GM19395 (cell line): ENCODE data around the gene DYRK1A.

Source experiments
- ATAC-seq: cut with Tn5 transposase; IDR thresholded peaks from one replicate; pipeline ENCODE4 v1.9.1; 2021; ENCODE audit warnings: mild to moderate bottlenecking, moderate library complexity; ENCODE audit not compliant: unreplicated experiment

DYRK1A gene

DNA sequence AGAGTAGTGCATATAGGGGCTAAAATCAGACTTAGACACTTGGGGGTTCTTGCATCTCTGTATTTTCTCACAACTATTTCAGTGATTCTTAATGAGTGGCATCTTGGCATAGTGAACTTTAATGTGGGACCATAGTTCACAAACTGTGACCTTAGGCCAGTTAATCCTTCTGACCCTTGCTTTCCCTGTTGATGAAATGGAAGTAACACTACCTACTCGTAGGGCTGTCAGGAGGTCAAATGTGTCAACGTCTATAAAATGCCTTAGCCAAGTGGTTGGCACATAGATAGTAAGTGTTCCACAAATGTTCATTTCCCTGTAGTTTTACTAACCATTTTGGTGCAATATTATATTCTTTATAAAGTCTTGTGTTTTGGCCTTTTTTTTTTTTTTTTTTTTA, 49.4 kb downstream of the DYRK1A start:
- no peak for ATAC-seq

DNA sequence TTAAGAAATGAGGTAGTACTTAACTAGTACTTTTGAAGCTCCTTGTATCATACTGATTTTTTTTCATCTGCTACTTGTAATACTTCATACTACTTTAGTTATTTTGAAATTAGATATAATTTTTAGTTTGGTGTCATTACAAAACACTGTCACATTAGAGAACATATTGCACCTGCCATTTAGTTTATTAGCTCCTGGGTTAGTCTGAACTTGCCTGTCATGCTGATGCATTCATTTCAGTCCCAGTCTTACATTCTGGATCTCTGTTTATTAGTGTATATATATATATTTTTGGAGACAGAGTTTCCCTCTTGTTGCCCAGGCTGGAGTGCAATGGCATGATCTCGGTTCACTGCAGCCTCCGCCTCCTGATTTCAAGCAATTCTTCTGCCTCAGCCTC, 50.3 kb downstream of the DYRK1A start:
- ATAC-seq: no peak

DNA sequence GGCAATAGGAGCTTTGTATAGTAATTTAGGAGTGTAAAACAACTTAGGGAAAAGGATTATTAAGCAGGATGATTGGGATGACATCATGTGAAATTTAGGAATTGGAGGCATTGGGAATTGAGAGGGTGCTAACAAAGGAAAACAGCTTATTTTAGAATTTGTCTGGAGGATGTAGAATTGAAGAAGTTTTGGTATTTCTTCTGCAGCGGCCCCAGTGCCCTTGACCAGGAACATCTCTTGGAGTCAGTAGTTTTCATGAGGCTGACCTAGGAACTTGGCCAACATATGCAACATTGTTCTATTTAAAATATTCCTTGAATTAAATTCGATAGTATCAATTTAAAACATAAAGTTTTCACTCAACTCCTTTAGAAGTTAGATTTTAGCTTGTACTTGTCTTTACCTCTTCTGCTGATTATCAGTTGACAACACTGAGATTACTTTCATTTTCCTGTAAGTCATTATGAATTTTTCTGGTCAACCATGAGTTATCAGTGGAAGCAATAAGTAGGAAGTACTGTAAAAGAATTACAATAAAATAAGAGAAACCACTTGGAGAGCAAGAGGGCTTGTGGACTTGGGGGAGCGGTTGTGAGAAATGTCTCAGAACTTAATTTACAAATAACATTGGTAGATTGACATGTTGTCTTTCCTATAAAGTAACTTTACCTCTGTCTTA, 52.8 kb downstream of the DYRK1A start:
- ATAC-seq: no peak

- ATAC-seq: no peak
These were observed 54.7 kb downstream of the DYRK1A start for GRCh38 chr21:37421306-37421705.

DNA sequence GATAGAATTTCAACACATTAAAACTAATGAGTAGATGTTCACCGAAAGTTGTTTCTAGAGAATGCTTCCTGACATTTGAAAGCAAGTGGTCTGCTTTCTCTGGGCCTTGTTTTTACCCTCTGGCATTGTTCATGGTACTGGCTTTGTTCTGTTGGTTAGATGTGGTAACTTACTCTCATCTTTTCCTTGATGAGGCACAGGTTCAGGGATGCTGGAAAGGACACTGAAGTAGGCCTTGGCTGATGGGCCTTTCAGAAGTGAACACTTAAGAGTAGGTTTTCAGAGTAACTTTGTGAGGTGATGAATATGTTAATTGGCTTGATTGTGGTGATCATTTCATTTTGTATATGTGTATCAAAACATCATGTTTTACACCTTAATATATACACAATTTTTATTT, 55.8 kb downstream of the DYRK1A start:
- ATAC-seq: no peak

DNA sequence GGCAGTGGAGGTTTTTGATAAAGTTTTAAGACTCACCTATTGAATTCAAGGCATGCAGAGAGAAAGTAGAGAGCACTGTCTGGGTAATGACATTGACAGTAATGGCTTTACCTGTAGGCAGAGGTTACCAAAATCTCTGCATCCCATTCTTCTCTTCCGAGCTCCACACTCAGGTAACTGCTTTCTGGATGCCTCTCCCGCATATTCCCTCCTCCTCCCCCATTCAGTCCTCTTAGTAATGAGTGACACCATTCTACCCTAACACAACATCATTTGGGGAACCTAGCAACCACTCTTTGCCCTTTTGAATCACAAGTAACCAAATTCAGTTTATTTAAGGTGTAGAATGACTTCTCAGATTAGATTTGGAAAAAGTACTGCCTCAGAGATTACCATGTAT, 56.5 kb downstream of the DYRK1A start:
- ATAC-seq: no peak

GRCh38 chr21:37424396-37424795, 57.8 kb downstream of the DYRK1A start:
- ATAC-seq: no peak

DNA sequence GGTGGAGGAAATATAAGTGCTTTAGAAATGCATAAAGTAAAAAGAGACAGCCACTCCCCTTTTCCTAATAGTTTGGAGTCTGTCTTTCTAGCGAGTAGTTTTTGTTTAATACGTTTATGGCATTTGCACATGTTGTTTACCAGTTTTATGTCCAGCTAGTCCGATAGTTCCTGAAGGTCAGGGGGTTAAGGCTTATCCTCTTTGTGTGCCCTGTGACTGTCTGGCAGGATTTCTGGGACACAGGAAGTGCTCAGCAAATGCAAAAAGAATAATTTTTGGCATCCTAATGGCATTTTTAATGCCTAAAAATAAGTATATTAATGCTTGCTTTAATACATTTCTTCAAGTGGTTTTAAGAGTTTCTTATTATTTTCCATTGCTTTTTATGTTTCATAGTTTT, 58.4 kb downstream of the DYRK1A start:
- no peak for ATAC-seq

- ATAC-seq: no peak
These were observed 59.1 kb downstream of the DYRK1A start for GRCh38 chr21:37425684-37426083.

DNA sequence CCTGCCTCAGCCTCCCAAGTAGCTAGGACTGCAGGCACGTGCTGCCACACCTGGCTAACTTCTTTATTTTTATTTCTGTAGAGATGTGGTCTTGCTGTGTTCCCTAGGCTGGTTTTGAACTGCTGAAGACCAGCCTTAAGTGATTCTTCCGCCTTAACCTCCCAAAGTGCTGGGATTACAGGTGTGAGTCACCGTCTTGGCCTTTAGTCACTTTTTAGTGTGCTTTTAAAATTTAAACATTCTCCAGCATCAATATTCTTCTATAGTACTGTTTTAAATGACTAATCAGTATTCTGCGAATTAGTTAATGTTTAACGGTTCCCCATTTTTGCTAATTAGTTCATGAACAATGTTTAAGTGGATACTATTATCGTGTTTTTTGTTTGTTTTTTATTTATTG, 60.6 kb downstream of the DYRK1A start:
- no peak for ATAC-seq

GRCh38 chr21:37429356-37429755, 62.8 kb downstream of the DYRK1A start:
- ATAC-seq: no peak

DNA sequence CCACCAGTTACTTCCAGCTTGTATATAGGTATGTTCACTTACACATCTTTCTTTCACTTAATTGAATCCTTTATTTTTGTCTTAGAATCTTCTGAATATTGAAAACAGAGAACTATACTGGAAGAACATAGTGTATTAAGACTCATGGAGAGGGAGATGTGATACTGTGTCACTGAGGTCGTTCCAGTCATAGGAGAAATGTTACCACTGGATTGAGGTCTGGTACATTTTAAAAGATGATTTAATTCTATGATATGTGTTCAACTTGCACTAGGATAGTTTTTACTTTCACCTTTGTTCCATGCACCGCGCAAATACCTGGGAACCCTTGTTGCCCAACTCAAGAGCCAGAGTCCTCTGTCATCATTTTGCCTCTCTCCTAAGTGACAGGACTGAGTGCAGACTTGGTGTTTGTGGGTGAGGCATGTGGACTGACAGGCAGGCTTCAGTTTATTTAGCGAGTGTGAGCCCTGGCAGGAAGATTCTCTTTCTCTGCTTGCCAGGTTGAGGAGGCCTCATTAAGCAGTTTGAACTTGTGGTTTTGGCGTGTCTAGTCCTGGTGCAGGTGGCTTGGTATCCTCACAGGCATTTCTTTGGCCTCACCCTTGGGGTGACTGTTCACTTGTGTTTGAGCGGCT, 63.7 kb downstream of the DYRK1A start:
- ATAC-seq: no peak

GRCh38 chr21:37431243-37431642, 64.7 kb downstream of the DYRK1A start:
- ATAC-seq: no peak

DNA sequence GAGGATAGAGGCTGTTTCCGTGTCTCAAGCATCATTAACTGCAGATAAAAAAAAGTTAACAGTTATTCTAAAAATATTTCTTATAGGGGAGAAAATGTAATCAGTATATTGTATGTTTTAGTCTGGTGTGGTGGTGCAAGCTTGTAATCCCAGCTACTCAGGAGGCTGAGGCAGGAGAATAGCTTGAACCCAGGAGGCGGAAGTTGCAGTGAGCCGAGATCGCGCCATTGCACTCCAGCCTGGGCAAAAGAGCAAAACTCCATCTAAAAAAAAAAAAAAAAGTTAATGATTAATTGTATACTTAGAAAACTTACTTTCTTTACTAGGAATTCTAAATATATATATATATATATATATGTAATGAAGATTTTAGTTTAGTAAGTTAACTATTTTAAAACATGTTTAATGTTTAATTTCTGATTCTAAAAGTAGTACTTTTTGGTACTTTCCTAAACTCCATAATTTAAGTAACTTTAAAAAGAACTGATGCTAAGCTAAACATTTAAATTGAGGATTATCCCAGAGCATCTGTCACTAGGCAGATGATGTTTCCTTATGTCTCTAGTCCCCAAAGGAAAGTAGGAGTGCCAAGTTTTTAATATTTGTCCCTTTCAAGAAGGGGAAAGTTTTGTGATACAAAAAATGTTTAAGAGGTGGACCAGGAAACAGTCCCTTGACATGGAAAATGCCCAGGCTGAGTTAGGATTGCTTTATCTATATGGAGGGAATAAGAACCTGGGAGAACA, 66.3 kb downstream of the DYRK1A start:
- no peak for ATAC-seq

GRCh38 chr21:37433456-37433840, 66.9 kb downstream of the DYRK1A start:
- no peak for ATAC-seq

DNA sequence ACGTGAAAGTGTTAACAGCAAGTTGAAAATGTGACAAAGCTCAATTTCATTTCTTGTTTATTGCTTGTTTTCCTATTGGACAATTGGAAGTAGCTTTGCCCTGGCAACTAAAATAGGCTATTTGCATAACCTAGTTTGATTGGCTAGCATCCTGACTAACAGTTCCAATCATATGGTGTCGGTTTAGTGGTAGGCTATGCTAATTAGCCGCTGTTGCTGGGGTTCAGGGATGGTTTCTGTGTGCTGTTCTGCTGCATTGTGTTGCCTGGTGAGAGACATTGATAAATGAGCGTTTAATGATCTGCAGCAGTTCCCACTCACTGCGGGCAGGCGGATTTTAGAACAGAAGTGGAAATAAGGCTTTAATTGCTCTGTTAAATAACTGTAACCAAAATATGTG, 68.5 kb downstream of the DYRK1A start:
- no peak for ATAC-seq

DNA sequence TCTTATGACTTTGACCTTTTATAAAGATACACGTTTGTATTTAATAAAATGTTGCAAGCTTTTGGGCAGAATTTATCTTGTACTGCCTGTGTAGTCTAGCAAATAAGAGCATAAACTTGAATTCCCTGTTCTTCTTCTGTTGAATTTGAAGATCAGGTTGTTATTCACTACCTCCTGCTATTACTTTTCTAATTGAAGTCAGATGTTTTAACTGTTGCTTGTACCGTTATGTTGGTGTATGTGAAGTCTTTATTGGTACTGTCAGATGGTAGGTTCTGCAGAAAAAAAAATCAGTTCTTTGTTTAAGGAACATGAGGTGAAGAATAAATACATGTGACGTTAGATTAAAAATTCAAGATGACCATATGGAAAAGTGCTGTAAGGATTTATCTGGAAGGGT, 69.1 kb downstream of the DYRK1A start:
- ATAC-seq: no peak

DNA sequence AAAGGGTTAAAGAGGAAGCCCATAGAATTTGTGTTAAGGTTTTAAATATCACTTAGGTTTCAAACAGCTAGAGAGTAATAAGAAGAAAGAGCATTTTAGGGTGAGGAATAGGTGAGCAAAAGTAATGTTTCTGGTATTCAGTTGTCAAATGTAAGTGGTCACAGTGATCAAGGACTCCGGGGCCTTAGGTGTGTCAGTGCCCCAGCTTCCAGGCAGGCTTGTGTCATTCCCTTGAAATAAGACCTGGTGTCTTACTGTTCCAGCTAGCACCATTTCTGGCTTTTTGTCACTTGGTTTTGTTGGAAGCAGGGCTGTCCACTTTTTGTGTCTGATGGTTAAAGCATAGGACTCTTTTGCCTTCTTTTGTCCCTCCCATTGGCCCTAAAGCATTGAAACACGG, 69.6 kb downstream of the DYRK1A start:
- ATAC-seq: no peak

GRCh38 chr21:37437376-37438080, 71.0 kb downstream of the DYRK1A start:
- no peak for ATAC-seq

GRCh38 chr21:37443683-37444082, 77.1 kb downstream of the DYRK1A start:
- ATAC-seq: no peak

- ATAC-seq: no peak
These were observed 78.7 kb downstream of the DYRK1A start for GRCh38 chr21:37445228-37445627.

DNA sequence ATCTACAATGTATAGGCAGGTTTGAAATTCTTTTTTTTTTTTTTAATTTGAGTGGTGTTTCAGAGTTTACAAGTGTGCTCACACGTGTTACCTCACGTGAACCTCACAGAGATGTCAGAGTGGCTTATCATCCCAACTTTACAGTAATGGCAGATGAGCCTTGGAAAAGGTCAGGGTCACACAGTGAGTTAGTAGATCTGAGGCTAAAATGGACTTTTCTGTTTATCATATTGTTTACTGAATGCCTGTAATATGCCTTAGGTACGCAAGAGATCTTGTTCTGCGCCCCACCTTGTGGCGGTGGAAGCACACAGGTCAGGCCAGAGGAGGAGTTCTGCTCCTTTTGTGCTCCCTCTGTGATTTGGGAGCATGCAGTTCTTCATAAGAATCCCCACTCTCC, 80.0 kb downstream of the DYRK1A start:
- ATAC-seq: no peak
